ENCODE results near the gene TMOD1. TPM values are rescaled to one million over a fixed set of nuclear protein-coding genes. Genes with fewer than 3 reads are reported as not detected.
"Not testable (repeated sequence)": the region's sequence is repeated elsewhere in the genome, so short reads cannot be mapped to it uniquely, and the experiment has no call there.

The TMOD1 gene
- total RNA-seq, 1 experiment from 2014 or later, result 19.4 TPM

- DNase-seq (ENCODE audit: low read depth), result no peak
- in situ Hi-C loops (cut with HindIII; ENCODE audit: low pct_unique_long_range_greater_than_20kb, low sequenced_read_pairs), result no loop called here
These were observed 71.5 kb downstream of the TMOD1 start for GRCh38 chr9:97572892-97573365.

GRCh38 chr9:97573482-97574073 is 72.1 kb downstream of the TMOD1 start:
- no peak for DNase-seq (ENCODE audit: low read depth)
- in situ Hi-C loops (cut with HindIII; ENCODE audit: low pct_unique_long_range_greater_than_20kb, low sequenced_read_pairs), result no loop called here

- in situ Hi-C loops (cut with HindIII; ENCODE audit: low pct_unique_long_range_greater_than_20kb, low sequenced_read_pairs); DNase-seq (ENCODE audit: low read depth): not testable (repeated sequence)
These were observed 72.7 kb downstream of the TMOD1 start for GRCh38 chr9:97574101-97574571.

GRCh38 chr9:97574921-97575672 is 73.6 kb downstream of the TMOD1 start:
- in situ Hi-C loops (cut with HindIII; ENCODE audit: low pct_unique_long_range_greater_than_20kb, low sequenced_read_pairs), result not testable (repeated sequence)

GRCh38 chr9:97575673-97576200 is 74.3 kb downstream of the TMOD1 start:
- no peak for DNase-seq (ENCODE audit: low read depth)
- in situ Hi-C loops (cut with HindIII; ENCODE audit: low pct_unique_long_range_greater_than_20kb, low sequenced_read_pairs), result no loop called here

More at GRCh38 chr9:97574921-97575672, 73.6 kb downstream of the TMOD1 start:
- not testable (repeated sequence) for DNase-seq (ENCODE audit: low read depth)

- in situ Hi-C loops (cut with HindIII; ENCODE audit: low pct_unique_long_range_greater_than_20kb, low sequenced_read_pairs), result no loop called here
- no peak for DNase-seq (ENCODE audit: low read depth)
These were observed 75.6 kb downstream of the TMOD1 start for GRCh38 chr9:97577051-97577450.

GRCh38 chr9:97578846-97579245 is 77.4 kb downstream of the TMOD1 start:
- no peak for DNase-seq (ENCODE audit: low read depth)
- in situ Hi-C loops (cut with HindIII; ENCODE audit: low pct_unique_long_range_greater_than_20kb, low sequenced_read_pairs), result no loop called here

GRCh38 chr9:97579914-97580313 is 78.4 kb downstream of the TMOD1 start:
- in situ Hi-C loops (cut with HindIII; ENCODE audit: low pct_unique_long_range_greater_than_20kb, low sequenced_read_pairs), result no loop called here
- no peak for DNase-seq (ENCODE audit: low read depth)

GRCh38 chr9:97581590-97581989 is 80.1 kb downstream of the TMOD1 start:
- DNase-seq (ENCODE audit: low read depth); in situ Hi-C loops (cut with HindIII; ENCODE audit: low pct_unique_long_range_greater_than_20kb, low sequenced_read_pairs): not testable (repeated sequence)

GRCh38 chr9:97584778-97585177 is 83.3 kb downstream of the TMOD1 start:
- in situ Hi-C loops (cut with HindIII; ENCODE audit: low pct_unique_long_range_greater_than_20kb, low sequenced_read_pairs); DNase-seq (ENCODE audit: low read depth): not testable (repeated sequence)

GRCh38 chr9:97586909-97587308 is 85.4 kb downstream of the TMOD1 start:
- in situ Hi-C loops (cut with HindIII; ENCODE audit: low pct_unique_long_range_greater_than_20kb, low sequenced_read_pairs); DNase-seq (ENCODE audit: low read depth): not testable (repeated sequence)

- in situ Hi-C loops (cut with HindIII; ENCODE audit: low pct_unique_long_range_greater_than_20kb, low sequenced_read_pairs), result no loop called here
- no peak for DNase-seq (ENCODE audit: low read depth)
These were observed 90.1 kb downstream of the TMOD1 start for GRCh38 chr9:97591535-97591934.

GRCh38 chr9:97592126-97592525 is 90.7 kb downstream of the TMOD1 start:
- in situ Hi-C loops (cut with HindIII; ENCODE audit: low pct_unique_long_range_greater_than_20kb, low sequenced_read_pairs), result no loop called here
- DNase-seq (ENCODE audit: low read depth), result no peak

GRCh38 chr9:97593960-97594359 is 92.5 kb downstream of the TMOD1 start:
- in situ Hi-C loops (cut with HindIII; ENCODE audit: low pct_unique_long_range_greater_than_20kb, low sequenced_read_pairs), result no loop called here

GRCh38 chr9:97594381-97594921 is 93.0 kb downstream of the TMOD1 start:
- DNase-seq (ENCODE audit: low read depth), result no peak
- in situ Hi-C loops (cut with HindIII; ENCODE audit: low pct_unique_long_range_greater_than_20kb, low sequenced_read_pairs), result no loop called here

More at GRCh38 chr9:97593960-97594359, 92.5 kb downstream of the TMOD1 start:
- DNase-seq (ENCODE audit: low read depth), result no peak

- in situ Hi-C loops (cut with HindIII; ENCODE audit: low pct_unique_long_range_greater_than_20kb, low sequenced_read_pairs), result no loop called here
- DNase-seq (ENCODE audit: low read depth), result no peak
These were observed 95.4 kb downstream of the TMOD1 start for GRCh38 chr9:97596906-97597305.

GRCh38 chr9:97598461-97599288 is 97.2 kb downstream of the TMOD1 start:
- in situ Hi-C loops (cut with HindIII; ENCODE audit: low pct_unique_long_range_greater_than_20kb, low sequenced_read_pairs), result no loop called here
- peak; percentile 58 for DNase-seq (ENCODE audit: low read depth)

- no peak for DNase-seq (ENCODE audit: low read depth)
- in situ Hi-C loops (cut with HindIII; ENCODE audit: low pct_unique_long_range_greater_than_20kb, low sequenced_read_pairs), result no loop called here
These were observed 97.9 kb downstream of the TMOD1 start for GRCh38 chr9:97599314-97599846.
